Stimulated activated CD8-positive, alpha-beta memory T cell treated with anti-CD3 and anti-CD28 coated beads, Interleukin-4, amount 100 ng/mL, for 48 hours (primary cell): ENCODE results near the gene SLC25A26.

ENCODE experiments used
- DNase-seq: peaks from one replicate; pipeline ENCODE4 v3.0.0-alpha.2; 2020

SLC25A26 gene

GRCh38 chr3:66227915-66228314 lies 7.1 kb downstream of the SLC25A26 start:
- no peak for DNase-seq

GRCh38 chr3:66228707-66229106 lies 7.9 kb downstream of the SLC25A26 start:
- DNase-seq: no peak

- no peak for DNase-seq
Measured at GRCh38 chr3:66229931-66230330, 9.1 kb downstream of the SLC25A26 start.

- DNase-seq: no peak
Measured at GRCh38 chr3:66233033-66233432, 12.2 kb downstream of the SLC25A26 start.

- no peak for DNase-seq
Measured at GRCh38 chr3:66236281-66236680, 15.5 kb downstream of the SLC25A26 start.

GRCh38 chr3:66237552-66237951 lies 16.8 kb downstream of the SLC25A26 start:
- no peak for DNase-seq

GRCh38 chr3:66239513-66240123 lies 18.8 kb downstream of the SLC25A26 start:
- DNase-seq: no peak

- no peak for DNase-seq
Measured at GRCh38 chr3:66241466-66241865, 20.7 kb downstream of the SLC25A26 start.

- DNase-seq: no peak
Measured at GRCh38 chr3:66242788-66243464, 22.1 kb downstream of the SLC25A26 start.

GRCh38 chr3:66248641-66249040 lies 27.8 kb downstream of the SLC25A26 start:
- no peak for DNase-seq

- no peak for DNase-seq
Measured at GRCh38 chr3:66253790-66254620, 33.2 kb downstream of the SLC25A26 start.

- no peak for DNase-seq
Measured at GRCh38 chr3:66255865-66256264, 35.1 kb downstream of the SLC25A26 start.

- DNase-seq: no peak
Measured at GRCh38 chr3:66256806-66257205, 36.0 kb downstream of the SLC25A26 start.

- DNase-seq: no peak
Measured at GRCh38 chr3:66259566-66260255, 38.9 kb downstream of the SLC25A26 start.

- no peak for DNase-seq
Measured at GRCh38 chr3:66260431-66260830, 39.6 kb downstream of the SLC25A26 start.

- DNase-seq: no peak
Measured at GRCh38 chr3:66261355-66261754, 40.6 kb downstream of the SLC25A26 start.

GRCh38 chr3:66265649-66266048 lies 44.8 kb downstream of the SLC25A26 start:
- no peak for DNase-seq

- DNase-seq: no peak
Measured at GRCh38 chr3:66266551-66266950, 45.8 kb downstream of the SLC25A26 start.

- no peak for DNase-seq
Measured at GRCh38 chr3:66267031-66267430, 46.2 kb downstream of the SLC25A26 start.

GRCh38 chr3:66267906-66268305 lies 47.1 kb downstream of the SLC25A26 start:
- no peak for DNase-seq

GRCh38 chr3:66268864-66269263 lies 48.1 kb downstream of the SLC25A26 start:
- no peak for DNase-seq

- DNase-seq: no peak
Measured at GRCh38 chr3:66269411-66269810, 48.6 kb downstream of the SLC25A26 start.

GRCh38 chr3:66270288-66270687 lies 49.5 kb downstream of the SLC25A26 start:
- no peak for DNase-seq
